Epithelial cell of esophagus (primary cell): ENCODE results near the gene MAFG.

Experiments
- DNase-seq: peaks from one replicate; pipeline ENCODE4 v3.0.0; 2010; ENCODE audit warnings: low read depth
- H3K4me3 ChIP-seq: 2 replicates; pipeline ENCODE4 v1.5.1; 2011; ENCODE audit warnings: mild to moderate bottlenecking, low read length, control low read depth
- TF ChIP-seq, protein P1 (sequence below): IDR thresholded peaks from 2 replicates; pipeline ENCODE4 v1.5.1; 2011; ENCODE audit warnings: low read depth, mild to moderate bottlenecking, low read length, control low read depth, inconsistent platforms; ENCODE audit not compliant: insufficient read depth; ENCODE audit errors: missing control alignments

The MAFG gene

DNA sequence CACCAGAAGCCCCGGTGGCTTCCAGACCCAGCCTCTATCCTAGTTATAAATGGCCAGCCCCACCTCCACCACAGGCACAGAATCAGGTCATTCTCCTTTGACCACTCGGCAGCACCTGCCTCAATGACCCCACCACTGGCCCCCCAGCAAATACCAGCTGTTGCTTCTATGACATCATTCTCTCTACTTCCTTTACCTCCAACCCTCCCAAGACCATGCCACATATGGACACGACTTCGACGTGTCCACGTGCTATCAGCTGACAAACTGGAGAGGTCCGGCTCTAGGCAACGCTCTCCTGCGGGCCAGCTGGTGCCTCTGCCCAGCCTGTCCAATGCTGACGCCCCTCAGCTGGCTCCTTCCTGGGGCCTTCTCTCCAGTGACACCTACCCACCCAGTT is 42.1 kb downstream of the MAFG start:
- H3K4me3 ChIP-seq: no peak overlapping the region
- no peak for DNase-seq
- TF ChIP-seq, protein P1, sequence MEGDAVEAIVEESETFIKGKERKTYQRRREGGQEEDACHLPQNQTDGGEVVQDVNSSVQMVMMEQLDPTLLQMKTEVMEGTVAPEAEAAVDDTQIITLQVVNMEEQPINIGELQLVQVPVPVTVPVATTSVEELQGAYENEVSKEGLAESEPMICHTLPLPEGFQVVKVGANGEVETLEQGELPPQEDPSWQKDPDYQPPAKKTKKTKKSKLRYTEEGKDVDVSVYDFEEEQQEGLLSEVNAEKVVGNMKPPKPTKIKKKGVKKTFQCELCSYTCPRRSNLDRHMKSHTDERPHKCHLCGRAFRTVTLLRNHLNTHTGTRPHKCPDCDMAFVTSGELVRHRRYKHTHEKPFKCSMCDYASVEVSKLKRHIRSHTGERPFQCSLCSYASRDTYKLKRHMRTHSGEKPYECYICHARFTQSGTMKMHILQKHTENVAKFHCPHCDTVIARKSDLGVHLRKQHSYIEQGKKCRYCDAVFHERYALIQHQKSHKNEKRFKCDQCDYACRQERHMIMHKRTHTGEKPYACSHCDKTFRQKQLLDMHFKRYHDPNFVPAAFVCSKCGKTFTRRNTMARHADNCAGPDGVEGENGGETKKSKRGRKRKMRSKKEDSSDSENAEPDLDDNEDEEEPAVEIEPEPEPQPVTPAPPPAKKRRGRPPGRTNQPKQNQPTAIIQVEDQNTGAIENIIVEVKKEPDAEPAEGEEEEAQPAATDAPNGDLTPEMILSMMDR: no peak

DNA sequence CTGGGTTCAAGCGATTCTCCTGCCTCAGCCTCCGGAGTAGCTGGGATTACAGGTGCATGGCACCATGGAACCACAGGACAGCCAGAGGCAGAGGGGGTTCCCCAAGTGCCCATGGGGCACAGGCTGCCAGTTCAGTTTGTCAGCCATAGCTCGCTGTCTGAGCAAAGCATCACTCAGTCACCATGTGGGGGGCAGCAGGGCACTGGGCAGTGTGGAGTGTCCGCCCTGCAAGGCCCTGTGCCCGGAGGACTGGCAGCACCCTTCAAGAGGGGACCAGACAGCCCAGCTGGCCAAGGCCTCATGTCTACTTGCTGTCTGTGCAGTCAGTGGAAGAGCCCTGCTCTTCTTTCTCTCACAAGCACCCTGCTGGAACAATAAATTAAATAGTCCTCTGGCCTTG is 42.6 kb downstream of the MAFG start:
- TF ChIP-seq, protein P1: no peak
- no peak for DNase-seq
- no peak overlapping the region for H3K4me3 ChIP-seq

DNA sequence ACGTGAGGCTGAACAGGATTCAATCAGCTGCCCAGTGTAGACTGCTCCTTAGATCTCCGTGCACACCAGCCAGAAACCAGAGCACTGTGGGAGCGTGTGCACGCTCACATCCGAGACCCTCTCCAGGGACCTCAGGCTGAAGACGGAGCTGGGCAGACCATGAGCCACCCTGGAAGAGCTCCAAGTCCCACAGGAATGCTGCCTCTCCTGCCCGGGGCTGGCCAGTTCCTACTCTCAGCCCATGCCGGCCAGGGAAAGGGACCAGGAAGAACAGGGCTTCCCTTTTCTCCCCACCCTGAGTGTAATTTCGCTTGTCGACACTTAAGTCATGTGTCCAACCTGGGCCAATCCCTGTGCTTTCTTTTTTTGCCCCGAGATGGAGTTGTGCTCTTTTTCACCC is 43.0 kb downstream of the MAFG start:
- TF ChIP-seq, protein P1: no peak
- no peak for DNase-seq
- H3K4me3 ChIP-seq: no peak overlapping the region

DNA sequence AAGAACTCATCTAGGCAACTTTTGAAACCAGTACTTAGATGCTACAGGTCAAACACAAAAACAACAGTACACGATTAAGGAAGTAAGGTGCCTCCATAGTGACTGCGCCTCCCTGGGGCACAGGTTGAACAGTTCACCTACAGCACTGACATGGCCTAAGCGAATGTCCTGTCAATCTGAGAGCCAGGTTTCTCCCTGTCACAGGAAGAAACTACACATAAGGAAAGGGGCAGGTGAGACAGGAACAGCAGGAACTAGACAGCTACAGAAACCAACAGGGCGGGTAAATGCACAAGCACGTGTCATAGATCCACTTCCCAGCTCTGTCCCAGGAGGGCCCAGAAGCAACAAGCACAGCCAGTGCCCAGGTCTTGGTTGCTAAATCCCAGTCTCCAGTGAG is 48.4 kb downstream of the MAFG start:
- TF ChIP-seq, protein P1: no peak
- peak; percentile 70 for DNase-seq
- H3K4me3 ChIP-seq: no peak overlapping the region

GRCh38 chr17:81878294-81878693 is 49.2 kb downstream of the MAFG start:
- H3K4me3 ChIP-seq: no peak overlapping the region
- DNase-seq: no peak
- TF ChIP-seq, protein P1: no peak

DNA sequence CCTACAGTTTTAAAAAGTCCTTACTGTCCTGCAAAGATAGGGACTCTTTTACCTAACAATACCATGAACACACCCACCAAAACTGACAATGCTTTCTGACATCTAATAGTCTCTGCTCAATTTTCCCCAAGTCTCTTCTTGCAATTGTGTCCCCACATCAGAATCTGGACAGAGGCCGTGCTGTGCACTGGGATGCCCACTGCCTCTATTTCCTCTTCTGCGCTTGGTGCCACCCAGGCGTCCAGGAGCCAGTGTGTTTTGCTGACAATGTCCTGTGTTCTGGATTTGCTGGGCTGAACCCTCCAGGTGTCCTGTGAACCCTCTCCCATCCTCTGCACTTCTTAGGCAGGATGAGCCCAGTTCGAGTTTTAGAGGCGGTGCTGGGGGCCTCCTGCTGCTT is 50.0 kb downstream of the MAFG start:
- no peak overlapping the region for H3K4me3 ChIP-seq
- TF ChIP-seq, protein P1: no peak

GRCh38 chr17:81871387-81872230 is 55.9 kb downstream of the MAFG start:
- TF ChIP-seq, protein P1: no peak
- peak overlapping the region; percentile 68 for H3K4me3 ChIP-seq
- peak; percentile 88 for DNase-seq

More for the DNA sequence above, 50.0 kb downstream of the MAFG start:
- no peak for DNase-seq
